GM12891 (cell line): Measurements from ENCODE around the gene OOSP3.
"Not testable (repeated sequence)": the region's sequence is repeated elsewhere in the genome, so short reads cannot be mapped to it uniquely, and the experiment has no call there.

Experiments used
- POLR2A ChIP-seq: IDR thresholded peaks from 2 replicates; pipeline ENCODE4 v1.6.1; 2011; ENCODE audit warnings: low read depth, low read length, control low read depth
- POLR2AphosphoS5 ChIP-seq: IDR thresholded peaks from 2 replicates; pipeline ENCODE4 v1.6.1; 2011; ENCODE audit warnings: low read depth, low read length, control low read depth
- TAF1 ChIP-seq: IDR thresholded peaks from 2 replicates; pipeline ENCODE4 v1.6.1; 2011; ENCODE audit warnings: low read depth, low read length, control low read depth

GRCh38 chr11:59887156-59887555 is 8.6 kb downstream of the OOSP3 start:
- not testable (repeated sequence) for TF ChIP-seq POLR2A, POLR2AphosphoS5, TAF1
